H1 (cell line): Measurements from ENCODE around the gene SPATA32. TPM values are rescaled to one million over a fixed set of nuclear protein-coding genes. Genes with fewer than 3 reads are reported as not detected.

Experiments
- CTCF ChIA-PET: fragments of 300-600 bp; sonication (Branson Sonifier 250); formaldehyde crosslinking; loops from one replicate; lab custom pipeline; 2021; ENCODE audit not compliant: partially characterized antibody; lab: Charles Lee
- POLR2A ChIA-PET: fragments of 300-600 bp; sonication (Branson Sonifier 250); formaldehyde crosslinking; loops from one replicate; lab custom pipeline; 2021; ENCODE audit warnings: inconsistent platforms; ENCODE audit not compliant: partially characterized antibody; lab: Charles Lee
- DNase-seq, 2 experiments: peaks; one replicate each; pipeline versions ENCODE4 v3.0.0 to v3.0.0-alpha.2; 2010 to 2022; ENCODE audit warnings: low spot score in 2 of 2, low read depth in 1 of 2, mixed read lengths in 1 of 2
- FAIRE-seq: peaks from 2 replicates; lab custom pipeline; 2011; peaks lifted over from hg19 to GRCh38; lab: Jason Lieb, UNC
- H2AFZ ChIP-seq: 2 replicates; pipeline ENCODE4 v1.8.1; 2012; ENCODE audit warnings: low read length, inconsistent platforms
- H2AK5ac ChIP-seq: 2 replicates; pipeline ENCODE4 v1.6.1; 2013; ENCODE audit warnings: low read depth, low read length
- H2BK120ac ChIP-seq: replicated peaks from 2 replicates; pipeline ENCODE3; 2013; ENCODE audit warnings: low read depth, low read length, inconsistent platforms
- H2BK12ac ChIP-seq: 2 replicates; pipeline ENCODE4 v1.6.1; 2013; ENCODE audit warnings: low read depth, low read length
- H2BK15ac ChIP-seq: 2 replicates; pipeline ENCODE4 v1.6.1; 2013; ENCODE audit warnings: low read length
- H2BK20ac ChIP-seq: 2 replicates; pipeline ENCODE4 v1.6.1; 2013; ENCODE audit warnings: low read length
- H2BK5ac ChIP-seq: 2 replicates; pipeline ENCODE4 v1.6.1; 2013; ENCODE audit warnings: low read depth, low read length
- H3K14ac ChIP-seq: 2 replicates; pipeline ENCODE4 v1.6.1; 2013; ENCODE audit warnings: inconsistent platforms; ENCODE audit not compliant: insufficient read length
- H3K18ac ChIP-seq: 2 replicates; pipeline ENCODE4 v1.6.1; 2013; ENCODE audit warnings: low read length; ENCODE audit errors: extremely low read depth
- H3K23ac ChIP-seq: 2 replicates; pipeline ENCODE4 v1.6.1; 2013; ENCODE audit warnings: inconsistent platforms; ENCODE audit not compliant: insufficient read length
- H3K23me2 ChIP-seq: 2 replicates; pipeline ENCODE4 v1.6.1; 2013; ENCODE audit warnings: low read depth, low read length
- H3K27ac ChIP-seq: 2 replicates; pipeline ENCODE4 v1.6.1; 2011; ENCODE audit warnings: low read depth, low read length, inconsistent platforms
- H3K27me3 ChIP-seq, 4 experiments: replicated peaks in 1 of 4; 1 replicate in 1 of 4; 2 replicates in 3 of 4; pipeline versions ENCODE4 v1.6.1 to v1.8.1; 2011 to 2013; ENCODE audit warnings: low read length in 3 of 4, mild to moderate bottlenecking in 3 of 4, inconsistent platforms in 2 of 4, mixed read lengths in 2 of 4, moderate library complexity in 1 of 4; ENCODE audit not compliant: control insufficient read depth in 3 of 4, insufficient read depth in 3 of 4; ENCODE audit errors: extremely low read depth in 1 of 4
- H3K36me3 ChIP-seq, 4 experiments: 2 replicates each; pipeline versions ENCODE4 v1.6.1 to v1.8.1; 2011 to 2013; ENCODE audit warnings: mild to moderate bottlenecking in 4 of 4, low read length in 3 of 4, moderate library complexity in 2 of 4, control low read depth in 1 of 4, inconsistent platforms in 1 of 4; ENCODE audit not compliant: insufficient read depth in 4 of 4, control insufficient read depth in 2 of 4
- H3K4ac ChIP-seq: replicated peaks from 2 replicates; pipeline ENCODE3; 2013; ENCODE audit warnings: low read length, low read depth, mixed read lengths, inconsistent platforms; ENCODE audit not compliant: insufficient read length
- H3K4me1 ChIP-seq, 4 experiments: replicated peaks in 1 of 4; 1 replicate in 1 of 4; 2 replicates in 3 of 4; pipeline versions ENCODE4 v1.6.1 to v1.8.1; 2011 to 2013; ENCODE audit warnings: low read length in 3 of 4, inconsistent platforms in 2 of 4, mixed read lengths in 1 of 4; ENCODE audit not compliant: insufficient read depth in 4 of 4, control insufficient read depth in 3 of 4
- H3K4me2 ChIP-seq, 2 experiments: 2 replicates each; pipeline versions ENCODE4 v1.6.1 to v1.8.1; 2011 to 2013; ENCODE audit warnings: low read depth in 2 of 2, low read length in 2 of 2, control low read depth in 1 of 2, inconsistent platforms in 1 of 2, mild to moderate bottlenecking in 1 of 2; ENCODE audit not compliant: insufficient read depth in 1 of 2
- H3K4me3 ChIP-seq, 4 experiments: fragments of 200-600, 300-600 bp in 1 of 4; sonication (generic), shearing (Covaris generic), sonication (Bioruptor Twin) in 1 of 4; 2 replicates each; pipeline versions ENCODE4 v1.5.1 to v1.8.1; 2011 to 2016; ENCODE audit warnings: low read length in 4 of 4, low read depth in 3 of 4, control low read depth in 2 of 4, inconsistent platforms in 2 of 4, mild to moderate bottlenecking in 2 of 4, mixed read lengths in 1 of 4, moderate library complexity in 1 of 4; ENCODE audit not compliant: insufficient read depth in 2 of 4; ENCODE audit errors: extremely low read depth in 1 of 4
- H3K56ac ChIP-seq: replicated peaks from 2 replicates; pipeline ENCODE3; 2013; ENCODE audit warnings: low read depth, mild to moderate bottlenecking, mixed read lengths, low read length, inconsistent platforms; ENCODE audit not compliant: insufficient read length
- H3K79me1 ChIP-seq: 2 replicates; pipeline ENCODE4 v1.6.1; 2013; ENCODE audit warnings: low read depth, low read length, control low read depth
- H3K79me2 ChIP-seq, 2 experiments: 2 replicates each; pipeline versions ENCODE4 v1.6.1 to v1.8.1; 2012 to 2013; ENCODE audit warnings: low read length in 2 of 2, mild to moderate bottlenecking in 2 of 2, inconsistent platforms in 1 of 2; ENCODE audit not compliant: insufficient read depth in 2 of 2, control insufficient read depth in 1 of 2
- H3K9ac ChIP-seq, 4 experiments: replicated peaks in 1 of 4; 1 replicate in 1 of 4; 2 replicates in 3 of 4; pipeline versions ENCODE4 v1.6.1 to v1.8.1; 2011 to 2013; ENCODE audit warnings: low read depth in 3 of 4, low read length in 3 of 4, control low read depth in 2 of 4, mild to moderate bottlenecking in 2 of 4, moderate library complexity in 2 of 4, inconsistent platforms in 1 of 4; ENCODE audit errors: extremely low read depth in 1 of 4
- H3K9me3 ChIP-seq, 2 experiments: 2 replicates each; pipeline versions ENCODE4 v1.6.1 to v1.8.1; 2012 to 2013; ENCODE audit warnings: mild to moderate bottlenecking in 2 of 2, moderate library complexity in 2 of 2, control low read depth in 1 of 2, inconsistent platforms in 1 of 2, low read depth in 1 of 2, low read length in 1 of 2, mixed read lengths in 1 of 2; ENCODE audit not compliant: insufficient read depth in 2 of 2
- H4K20me1 ChIP-seq, 2 experiments: replicated peaks in 1 of 2; 2 replicates each; pipeline versions ENCODE3 to v1.8.1; 2011 to 2013; ENCODE audit warnings: inconsistent platforms in 2 of 2, low read length in 2 of 2, mild to moderate bottlenecking in 1 of 2; ENCODE audit not compliant: insufficient read depth in 2 of 2, control insufficient read depth in 1 of 2
- H4K5ac ChIP-seq: 2 replicates; pipeline ENCODE4 v1.6.1; 2013; ENCODE audit warnings: low read length, low read depth, mixed read lengths, inconsistent platforms; ENCODE audit not compliant: insufficient read length
- H4K8ac ChIP-seq: 2 replicates; pipeline ENCODE4 v1.8.0; 2013; ENCODE audit warnings: mild to moderate bottlenecking, moderate library complexity, low read length, inconsistent platforms; ENCODE audit not compliant: insufficient read depth; ENCODE audit errors: extremely low read depth
- H4K91ac ChIP-seq: replicated peaks from 2 replicates; pipeline ENCODE3; 2013; ENCODE audit warnings: low read length, mixed read lengths, inconsistent platforms; ENCODE audit not compliant: insufficient read length
- EZH2 ChIP-seq: fragments of 200-600 bp; sonication (generic); IDR thresholded peaks from 2 replicates; pipeline ENCODE4 v1.7.1; 2012; ENCODE audit warnings: low read depth, mild to moderate bottlenecking, moderate library complexity, low read length, inconsistent platforms; ENCODE audit not compliant: severe bottlenecking
- POLR2A ChIP-seq, 2 experiments: IDR thresholded peaks; 1 replicate in 1 of 2; 2 replicates in 1 of 2; pipeline ENCODE4 v1.6.1; 2011; ENCODE audit warnings: low read depth in 2 of 2, low read length in 2 of 2, mild to moderate bottlenecking in 2 of 2; ENCODE audit errors: control extremely low read depth in 1 of 2
- POLR2AphosphoS5 ChIP-seq: IDR thresholded peaks from 2 replicates; pipeline ENCODE4 v1.6.1; 2011; ENCODE audit warnings: low read depth, low read length
- RXRA ChIP-seq: IDR thresholded peaks from 2 replicates; pipeline ENCODE4 v1.6.1; 2011; ENCODE audit warnings: low read depth, mild to moderate bottlenecking, low read length, moderate library complexity; ENCODE audit not compliant: insufficient read depth
- SIRT6 ChIP-seq: IDR thresholded peaks from one replicate; pipeline ENCODE4 v1.7.1; 2012; ENCODE audit warnings: low read length, inconsistent platforms
- SP4 ChIP-seq: IDR thresholded peaks from 2 replicates; pipeline ENCODE4 v1.6.1; 2012; ENCODE audit warnings: low read length, inconsistent platforms
- TAF1 ChIP-seq: IDR thresholded peaks from 2 replicates; pipeline ENCODE4 v1.6.1; 2011; ENCODE audit warnings: mild to moderate bottlenecking, low read depth, low read length
- TBP ChIP-seq: IDR thresholded peaks from 2 replicates; pipeline ENCODE4 v1.6.1; 2011; ENCODE audit warnings: low read depth, low read length, improper control_type of control experiment
- TCF12 ChIP-seq: IDR thresholded peaks from 2 replicates; pipeline ENCODE4 v1.6.1; 2011; ENCODE audit warnings: low read depth, mild to moderate bottlenecking, low read length
- WGBS, 2 experiments: shearing (Covaris generic) in 1 of 2; methylation state at CpG; one replicate each; pipeline versions ENCODE4 v1.1.6 to v1.1.7; 2013 to 2015; ENCODE audit warnings: low lambda C conversion rate in 2 of 2, mixed read lengths in 2 of 2, inconsistent platforms in 1 of 2, low coverage in 1 of 2, missing lambda C conversion rate in 1 of 2; ENCODE audit not compliant: insufficient replicate concordance in 2 of 2, insufficient coverage in 1 of 2, insufficient read length in 1 of 2; ENCODE audit errors: extremely low coverage in 1 of 2, missing lambda C conversion rate in 1 of 2; 5-methylcytosine and 5-hydroxymethylcytosine counted together
- polyA plus RNA-seq, 7 experiments: library from polyadenylated mRNA; depleted of rRNA in 3 of 7; stranded (reverse) in 5 of 7; unstranded in 2 of 7; fragments of >200 nt in 5 of 7; fragments of 200-250 nt in 2 of 7; gene quantifications; 1 replicate in 5 of 7; 2 replicates in 1 of 7; 4 replicates in 1 of 7; pipeline versions ENCODE4 v1.2.1 to v1.2.3, GENCODE V29; 2011 to 2013; ENCODE audit warnings: missing spikeins in 2 of 7, mixed read lengths in 2 of 7
- total RNA-seq: library from RNA; stranded (reverse); fragmentation: NEBNext Ultra II Directional; extraction: Animal tissue kit (Norgen Biotek cat#: 25700); gene quantifications from 2 replicates; pipeline ENCODE4 v1.2.1, GENCODE V29; 2021
- TF ChIP-seq, protein P1 (sequence below): IDR thresholded peaks from 2 replicates; pipeline ENCODE4 v1.6.1; 2011; ENCODE audit warnings: low read length, improper control_type of control experiment
- TF ChIP-seq, protein P2 (sequence below): IDR thresholded peaks from 2 replicates; pipeline ENCODE4 v1.6.1; 2012; ENCODE audit warnings: inconsistent platforms

Gene SPATA32
- total and polyA plus RNA-seq, 2 of the 8 experiments (the other 6 are each of a cell fraction or from before 2014, with no cell fraction given): 0.24 TPM; not detected in 1

DNA sequence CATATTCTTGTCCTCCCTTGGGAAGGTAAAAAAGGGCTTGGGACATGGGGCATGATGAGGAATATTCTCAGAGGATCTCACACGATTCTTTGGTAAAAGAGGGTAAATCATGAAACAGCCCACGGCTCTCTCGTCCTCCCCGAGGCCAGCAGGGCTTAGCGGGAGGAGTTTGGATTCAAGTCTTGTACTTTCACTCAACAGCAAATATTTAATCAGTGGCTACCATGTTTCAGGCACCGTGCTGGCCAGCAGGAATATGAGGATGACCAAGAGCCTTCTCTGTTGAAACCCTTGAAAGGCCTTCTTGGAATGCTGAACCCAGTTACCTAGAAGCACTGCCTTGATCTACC, 46.1 kb upstream of the SPATA32 start:
- peaks cover 6% of the 10 kb centered on the region; the same call in 1 of the 2 replicates for H3K79me1 ChIP-seq
- H3K36me3 ChIP-seq: no peaks in the 10 kb centered on the region
- H3K56ac ChIP-seq: no peak overlapping the region
- H3K4ac ChIP-seq: no peak overlapping the region
- no peak overlapping the region for H2BK120ac ChIP-seq
- no peak for TF ChIP-seq EZH2
- TF ChIP-seq TAF1: no peak
- TF ChIP-seq TBP: no peak
- no peak for TF ChIP-seq POLR2AphosphoS5
- TF ChIP-seq TCF12: no peak
- no peak for TF ChIP-seq RXRA
- TF ChIP-seq, protein P1, sequence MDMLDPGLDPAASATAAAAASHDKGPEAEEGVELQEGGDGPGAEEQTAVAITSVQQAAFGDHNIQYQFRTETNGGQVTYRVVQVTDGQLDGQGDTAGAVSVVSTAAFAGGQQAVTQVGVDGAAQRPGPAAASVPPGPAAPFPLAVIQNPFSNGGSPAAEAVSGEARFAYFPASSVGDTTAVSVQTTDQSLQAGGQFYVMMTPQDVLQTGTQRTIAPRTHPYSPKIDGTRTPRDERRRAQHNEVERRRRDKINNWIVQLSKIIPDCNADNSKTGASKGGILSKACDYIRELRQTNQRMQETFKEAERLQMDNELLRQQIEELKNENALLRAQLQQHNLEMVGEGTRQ: no peak
- TF ChIP-seq, protein P2, sequence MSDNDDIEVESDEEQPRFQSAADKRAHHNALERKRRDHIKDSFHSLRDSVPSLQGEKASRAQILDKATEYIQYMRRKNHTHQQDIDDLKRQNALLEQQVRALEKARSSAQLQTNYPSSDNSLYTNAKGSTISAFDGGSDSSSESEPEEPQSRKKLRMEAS: no peak
- no peak for TF ChIP-seq SIRT6
- no peak for TF ChIP-seq POLR2A (IDR thresholded peaks at IDR 0.05; ENCODE audit: control extremely low read depth in 1 of 2, low read depth in 2 of 2, low read length in 2 of 2)
- no peak for TF ChIP-seq SP4
- ChIA-PET POLR2A (interaction anchor here (0.9 kb wide), 1 partner anchor 159 kb away, joined by 5 read pairs; no protein-coding TSS in a partner anchor), CTCF (interaction anchor here (0.6 to 5.3 kb wide), 6 partner anchors 9 to 66 kb away, joined by 3 to 23 read pairs (median 6); no protein-coding TSS in a partner anchor)
- no peaks in the 10 kb centered on the region; a peak in 1 of 7 replicates for H3K27me3 ChIP-seq
- no peak overlapping the region for H3K4me2 ChIP-seq
- no peak overlapping the region for H3K23ac ChIP-seq
- no peak overlapping the region for H2BK20ac ChIP-seq
- no peak overlapping the region for H2AFZ ChIP-seq
- H3K79me2 ChIP-seq: peaks cover 3 to 42% of the 10 kb centered on the region in 2 experiments; a peak in 3 of 4 replicates
- no peak overlapping the region for H3K14ac ChIP-seq
- no peak overlapping the region for H3K4me3 ChIP-seq
- H3K9ac ChIP-seq: no peak overlapping the region
- H2BK5ac ChIP-seq: no peak overlapping the region
- H2BK15ac ChIP-seq: no peak overlapping the region
- H3K23me2 ChIP-seq: no peaks in the 10 kb centered on the region
- peaks cover 1 to 4% of the 10 kb centered on the region in 2 experiments for H4K20me1 ChIP-seq
- H3K4me1 ChIP-seq: peaks cover 0 to 3% (median 2%) of the 10 kb centered on the region in 4 experiments
- no peak overlapping the region for H4K8ac ChIP-seq
- 88% methylated on average over 6 of the region's 6 CpGs; no CpG with 5 or more reads in 1 of the 2 experiments for WGBS, 2 experiments
- no peak overlapping the region for H3K27ac ChIP-seq
- no peak for FAIRE-seq
- H2BK12ac ChIP-seq: no peak overlapping the region
- no peak overlapping the region for H4K91ac ChIP-seq
- DNase-seq: no peak
- H2AK5ac ChIP-seq: no peak overlapping the region
- no peak overlapping the region for H4K5ac ChIP-seq
- H3K18ac ChIP-seq: no peak overlapping the region
- no peaks in the 10 kb centered on the region for H3K9me3 ChIP-seq
